Heart left ventricle (tissue), 13 donors: Measurements from ENCODE around the gene NUAK2.

Source experiments
- POLR2A ChIP-seq, 2 donors: fragments of 450-650 bp; IDR thresholded peaks; one replicate each; pipeline ENCODE4 v1.6.1; 2017; ENCODE audit warnings: antibody characterized with exemption in 2 of 2, mild to moderate bottlenecking in 2 of 2, moderate library complexity in 2 of 2
- TF ChIP-seq, protein P1 (sequence below), 12 donors: fragments of 200-600 bp; sonication (generic) in 4 of 12; IDR thresholded peaks; one replicate each; pipeline versions ENCODE4 v1.5.0 to v1.8.0; 2018 to 2022; ENCODE audit warnings: antibody characterized with exemption in 12 of 12, mild to moderate bottlenecking in 5 of 12
- donor health status: ischemic (EF 13 %, LVEDD 7.1; RV severe dilation, severe dysfunction).
- donor health status: DM: no; HTN: yes; CAD: no.
- donor health status: DM: no; HTN: no; CAD: no.
- donor health status: ischemic (EF 25% LVEDD 6.9; RV normal size, moderate dysfunction).
- donor health status: ischemic (EF 25% LVEDD 5.7; RV mildly dilated, moderate dysfunction).
- donor health status: ischemic (EF 35%, LVEDD 5.7; RV mildly dilated, moderate dysfunction).
- donor health status: nonischemic (EF 11% LVEDD 7.7; RV severe dilation, severe dysfunction).
- donor health status: DM: yes; HTN: yes; CAD: no.
- donor health status: PGD.
- donor health status: ischemic (EF 29% LVEDD 5.4; RV normal size, mild dysfunction).
- donor health status: nonischemic (EF 23%, LVEDD 6.1; RV moderate dilation, normal function).

DNA sequence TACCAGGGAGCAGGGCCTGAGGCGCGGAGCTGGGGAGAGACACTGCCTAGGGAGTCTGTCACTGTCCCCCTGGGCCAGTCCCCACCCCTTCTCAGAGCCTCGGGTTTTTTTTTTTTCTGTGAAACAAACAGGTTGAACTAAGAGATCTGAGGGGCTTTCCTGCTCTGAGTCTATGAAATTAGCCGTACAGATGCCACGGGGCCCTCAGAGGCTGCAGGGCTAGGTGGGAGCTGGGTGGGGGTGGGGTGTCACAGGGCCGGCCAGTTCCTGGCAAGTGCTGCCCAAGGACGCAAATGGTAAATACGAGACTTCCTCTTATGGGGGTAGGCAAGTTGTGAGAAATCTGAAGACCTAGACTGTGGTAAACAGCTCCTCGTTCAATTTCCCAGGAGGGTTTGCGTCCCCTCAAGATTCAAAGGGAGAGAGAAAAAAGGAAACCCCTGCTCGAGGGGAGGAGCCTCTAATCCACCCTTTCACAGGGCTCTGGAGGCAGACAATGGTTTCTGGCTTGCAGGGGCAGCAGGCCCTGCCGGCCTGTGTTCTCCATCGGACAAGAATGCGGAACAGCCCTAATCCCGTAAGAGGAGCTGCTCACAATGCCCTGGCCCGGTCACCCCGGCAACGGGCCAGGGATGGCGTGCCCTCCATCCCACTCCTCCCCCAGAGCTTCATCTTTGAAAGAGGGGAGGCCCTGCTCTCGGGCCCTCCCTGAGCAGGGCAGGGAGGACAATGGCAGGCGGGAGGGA is 7.8 kb downstream of the NUAK2 start:
- TF ChIP-seq, protein P1, sequence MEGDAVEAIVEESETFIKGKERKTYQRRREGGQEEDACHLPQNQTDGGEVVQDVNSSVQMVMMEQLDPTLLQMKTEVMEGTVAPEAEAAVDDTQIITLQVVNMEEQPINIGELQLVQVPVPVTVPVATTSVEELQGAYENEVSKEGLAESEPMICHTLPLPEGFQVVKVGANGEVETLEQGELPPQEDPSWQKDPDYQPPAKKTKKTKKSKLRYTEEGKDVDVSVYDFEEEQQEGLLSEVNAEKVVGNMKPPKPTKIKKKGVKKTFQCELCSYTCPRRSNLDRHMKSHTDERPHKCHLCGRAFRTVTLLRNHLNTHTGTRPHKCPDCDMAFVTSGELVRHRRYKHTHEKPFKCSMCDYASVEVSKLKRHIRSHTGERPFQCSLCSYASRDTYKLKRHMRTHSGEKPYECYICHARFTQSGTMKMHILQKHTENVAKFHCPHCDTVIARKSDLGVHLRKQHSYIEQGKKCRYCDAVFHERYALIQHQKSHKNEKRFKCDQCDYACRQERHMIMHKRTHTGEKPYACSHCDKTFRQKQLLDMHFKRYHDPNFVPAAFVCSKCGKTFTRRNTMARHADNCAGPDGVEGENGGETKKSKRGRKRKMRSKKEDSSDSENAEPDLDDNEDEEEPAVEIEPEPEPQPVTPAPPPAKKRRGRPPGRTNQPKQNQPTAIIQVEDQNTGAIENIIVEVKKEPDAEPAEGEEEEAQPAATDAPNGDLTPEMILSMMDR (IDR thresholded peaks at IDR 0.05): no peak
- no peak for TF ChIP-seq POLR2A (IDR thresholded peaks at IDR 0.05)
